ENCODE measurements around the gene NAALADL1.

The NAALADL1 gene
- 2.2 to 12.4 reads per million in 2 donors for total RNA-seq

GRCh38 chr11:65058419-65059054 is at the start of gene NAALADL1:
NAALADL1 (minus strand) TSS chr11:65058553; CDS start chr11:65058521, 32 bp downstream.
- no peak for DNase-seq

- no peak for DNase-seq
Measured at GRCh38 chr11:65107751-65108468, 49.6 kb upstream of the NAALADL1 start.

GRCh38 chr11:65107078-65107477 is 48.7 kb upstream of the NAALADL1 start:
- DNase-seq, result no peak

GRCh38 chr11:65104628-65105027 is 46.3 kb upstream of the NAALADL1 start:
- no peak for DNase-seq

GRCh38 chr11:65103476-65103875 is 45.1 kb upstream of the NAALADL1 start:
- DNase-seq, result no peak

- DNase-seq, result no peak
Measured at GRCh38 chr11:65102142-65103095, 44.1 kb upstream of the NAALADL1 start.

GRCh38 chr11:65100674-65101350 is 42.5 kb upstream of the NAALADL1 start:
- no peak for DNase-seq

GRCh38 chr11:65096926-65097325 is 38.6 kb upstream of the NAALADL1 start:
- DNase-seq, result no peak

GRCh38 chr11:65095974-65096806 is 37.8 kb upstream of the NAALADL1 start, which contains the start of gene VPS51:
VPS51 (plus strand) TSS chr11:65096214; CDS start chr11:65096251, 37 bp downstream.
- DNase-seq, result peak; percentile 75

- DNase-seq, result no peak
Measured at GRCh38 chr11:65095427-65095826, 37.1 kb upstream of the NAALADL1 start.

GRCh38 chr11:65090628-65091027 is 32.3 kb upstream of the NAALADL1 start:
- no peak for DNase-seq

GRCh38 chr11:65089621-65090020 is 31.3 kb upstream of the NAALADL1 start:
- no peak for DNase-seq

GRCh38 chr11:65087827-65088226 is 29.5 kb upstream of the NAALADL1 start:
- DNase-seq, result no peak

- no peak for DNase-seq
Measured at GRCh38 chr11:65087216-65087615, 28.9 kb upstream of the NAALADL1 start.

GRCh38 chr11:65086809-65087208 is 28.5 kb upstream of the NAALADL1 start:
- DNase-seq, result no peak

GRCh38 chr11:65085446-65085845 is 27.1 kb upstream of the NAALADL1 start:
- no peak for DNase-seq

- DNase-seq, result no peak
Measured at GRCh38 chr11:65084598-65085375, 26.4 kb upstream of the NAALADL1 start.

- peak; percentile 91 for DNase-seq
Measured at GRCh38 chr11:65083834-65084597, 25.7 kb upstream of the NAALADL1 start, which contains the start of the genes CDCA5 and ZFPL1. CDCA5 (minus strand) TSS chr11:65084040; CDS start chr11:65083978, 62 bp downstream. ZFPL1 (plus strand) TSS chr11:65084222; CDS start chr11:65084699, 477 bp downstream.

GRCh38 chr11:65083134-65083833 is 24.9 kb upstream of the NAALADL1 start:
- no peak for DNase-seq

Measured in T-helper 9 cell (primary cell).